ENCODE measurements around the gene CTNNBL1.

The CTNNBL1 gene

DNA sequence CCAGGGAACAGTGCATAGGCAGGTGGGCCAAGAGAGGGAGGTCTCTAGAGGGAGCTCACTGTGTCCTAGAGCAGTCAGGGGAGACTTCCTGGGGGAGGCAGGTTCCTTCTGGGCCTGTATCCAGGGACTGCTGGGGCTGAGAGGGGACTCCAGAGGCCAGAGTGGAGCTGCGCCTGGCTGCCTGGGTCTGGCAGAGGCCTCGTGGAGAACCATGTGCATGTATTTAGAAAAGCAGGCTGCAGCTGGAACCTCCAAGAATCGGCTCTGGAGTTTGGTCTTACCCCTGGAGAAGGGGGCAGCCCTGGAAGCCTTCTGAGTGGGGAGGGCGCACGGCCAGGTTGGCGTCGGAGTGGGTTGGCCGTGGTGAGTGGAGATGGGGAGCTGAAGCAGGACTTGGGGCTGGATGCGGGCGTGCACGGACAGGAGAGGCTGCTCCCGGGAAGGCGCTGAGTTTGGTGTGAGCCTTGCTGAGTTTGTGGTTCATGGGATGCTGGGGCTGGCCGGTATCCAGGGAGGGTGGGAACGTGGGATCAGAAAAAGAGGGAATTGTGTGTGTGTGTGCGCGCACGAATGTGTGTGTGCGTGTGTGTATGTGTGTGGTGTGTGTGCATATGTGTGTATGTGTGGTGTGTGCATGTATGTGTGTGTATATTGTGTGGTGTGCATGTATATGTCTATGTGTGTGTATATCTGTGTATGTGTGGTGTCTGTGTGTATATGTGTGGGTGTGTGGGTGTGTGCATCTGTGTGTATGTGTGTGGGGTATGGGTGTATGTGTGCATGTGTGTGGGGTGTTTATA is 219.9 kb downstream of the CTNNBL1 start:
- DNase-seq (ENCODE audit: extremely low read depth in 1 of 2, low read depth in 1 of 2), result no peak

DNA sequence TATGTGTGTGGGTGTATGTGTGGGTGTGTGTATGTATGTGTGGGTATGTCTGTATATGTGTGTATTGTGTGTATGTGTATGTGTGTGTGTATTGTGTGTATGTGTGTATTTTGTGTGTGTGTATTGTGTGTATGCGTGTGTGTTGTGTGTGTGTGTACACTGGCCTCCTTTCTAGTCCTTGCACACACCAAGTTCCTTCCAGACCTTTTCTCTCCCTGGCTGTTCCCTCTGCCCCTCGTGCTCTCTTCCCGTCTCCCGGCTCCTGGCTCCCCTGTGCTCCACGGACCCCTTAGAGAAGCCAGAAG is 220.5 kb downstream of the CTNNBL1 start:
- no peak for DNase-seq (ENCODE audit: extremely low read depth in 1 of 2, low read depth in 1 of 2)

DNA sequence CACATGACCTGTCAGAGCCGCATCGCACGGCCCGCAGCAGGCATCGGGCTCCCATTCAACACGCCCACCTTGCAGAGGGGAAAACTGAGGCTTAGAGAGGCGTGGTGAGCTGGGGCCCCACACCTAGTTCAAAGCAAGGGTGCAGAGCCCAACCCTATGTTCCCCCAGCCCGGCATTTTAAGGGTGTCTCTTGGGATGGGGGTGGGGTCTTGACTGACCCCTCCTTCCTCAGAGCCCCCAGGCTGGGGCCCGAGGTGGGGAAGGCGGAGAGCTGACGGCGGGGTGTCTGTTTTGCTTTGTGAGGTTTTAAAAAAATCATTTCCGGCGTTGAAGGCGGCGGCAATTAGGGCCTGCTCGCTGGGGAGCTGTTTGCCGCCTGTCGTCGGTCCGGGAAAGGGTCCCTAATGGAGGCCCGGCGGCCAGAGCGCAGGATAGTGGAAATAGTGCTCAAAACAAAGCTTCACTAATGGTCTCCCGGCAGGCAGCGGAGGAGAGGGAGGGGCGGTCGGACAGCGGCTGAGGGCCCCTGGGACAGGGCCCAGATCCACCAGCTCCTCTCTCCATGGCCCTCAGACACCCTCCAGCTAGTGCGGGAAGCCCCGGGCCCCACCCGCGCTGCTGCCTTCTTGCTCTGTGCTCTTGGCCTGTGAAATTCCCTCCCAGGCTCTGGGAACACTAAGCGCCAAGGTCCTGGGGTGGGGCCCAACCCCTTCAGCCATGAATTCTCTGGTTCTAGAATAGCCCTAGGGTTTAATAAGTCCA is 221.0 kb downstream of the CTNNBL1 start:
- DNase-seq (ENCODE audit: extremely low read depth in 1 of 2, low read depth in 1 of 2), result no peak

DNA sequence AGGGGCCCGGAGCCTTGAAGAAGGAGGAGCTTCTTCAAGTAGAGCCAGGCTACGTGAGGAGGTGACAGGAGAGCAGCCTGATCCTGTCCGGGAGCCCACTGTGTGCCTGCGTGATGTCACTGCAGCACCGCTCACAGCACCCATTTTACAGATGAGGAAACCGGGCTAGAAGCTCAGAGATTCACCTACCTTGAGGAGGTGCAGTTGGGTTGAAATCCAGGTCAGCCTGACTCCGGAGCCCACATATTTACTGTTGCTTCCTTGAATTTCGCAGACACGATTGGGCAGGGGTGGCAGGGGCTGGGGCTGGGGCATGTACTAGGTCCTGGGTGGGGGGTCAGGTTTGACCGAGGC is 221.6 kb downstream of the CTNNBL1 start:
- DNase-seq (ENCODE audit: extremely low read depth in 1 of 2, low read depth in 1 of 2), result no peak

DNA sequence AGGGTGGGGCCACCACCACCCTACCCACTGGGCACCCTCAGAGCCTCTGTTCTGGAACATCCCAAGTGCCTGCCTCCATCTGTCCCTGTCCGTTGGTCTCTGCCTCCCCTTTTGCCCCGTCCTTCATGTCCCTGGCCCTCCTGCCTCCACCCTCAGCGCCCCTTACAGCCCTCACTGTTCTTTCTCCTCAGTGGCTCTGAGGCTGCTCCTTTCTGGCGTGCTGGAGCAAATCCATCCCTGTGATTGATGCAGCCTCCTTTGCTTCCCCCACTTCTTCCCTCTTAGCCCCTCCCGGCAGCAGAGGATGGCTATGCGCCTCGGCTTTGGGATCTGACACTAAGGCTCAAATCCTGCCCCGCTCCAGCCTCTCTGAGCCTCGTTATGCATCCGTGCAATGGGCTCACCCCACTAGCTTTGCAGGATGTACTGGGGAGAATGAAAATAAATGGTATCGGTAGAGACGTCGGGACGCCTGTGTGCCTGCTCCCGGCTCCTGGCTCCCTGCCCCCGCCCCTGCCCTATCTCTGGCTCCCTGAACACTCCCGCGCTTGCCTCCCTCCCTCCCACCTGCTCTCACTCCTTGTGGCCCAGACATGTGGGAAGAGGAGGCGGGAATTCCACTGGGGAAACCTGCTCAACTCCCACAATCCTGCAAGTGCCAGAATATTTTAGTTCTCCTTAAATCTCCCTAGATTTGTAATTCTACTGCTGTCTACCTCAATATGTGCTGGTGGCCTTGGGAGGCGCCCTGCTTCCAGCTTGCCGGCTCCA is 222.2 kb downstream of the CTNNBL1 start:
- no peak for DNase-seq (ENCODE audit: extremely low read depth in 1 of 2, low read depth in 1 of 2)

DNA sequence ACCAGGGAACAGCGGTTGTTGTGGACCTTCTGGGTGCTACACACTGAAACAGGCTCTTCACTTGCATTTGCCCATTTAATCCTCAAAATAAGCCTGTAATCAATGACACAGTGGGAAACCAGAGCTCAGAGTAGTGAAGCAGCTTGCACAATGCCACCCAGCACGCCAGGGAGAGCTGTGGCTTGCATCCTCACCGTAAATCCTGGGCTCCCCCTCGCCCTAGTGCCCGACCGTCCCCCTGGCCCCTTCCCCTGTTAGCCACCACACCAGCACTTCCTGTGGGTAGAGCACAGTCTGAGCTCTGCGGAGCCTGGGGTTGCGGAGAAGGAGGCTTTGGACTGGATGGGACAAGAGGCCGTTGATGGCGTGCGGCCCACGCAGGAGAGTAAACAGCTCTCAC is 223.6 kb downstream of the CTNNBL1 start:
- DNase-seq (ENCODE audit: extremely low read depth in 1 of 2, low read depth in 1 of 2), result no peak

DNA sequence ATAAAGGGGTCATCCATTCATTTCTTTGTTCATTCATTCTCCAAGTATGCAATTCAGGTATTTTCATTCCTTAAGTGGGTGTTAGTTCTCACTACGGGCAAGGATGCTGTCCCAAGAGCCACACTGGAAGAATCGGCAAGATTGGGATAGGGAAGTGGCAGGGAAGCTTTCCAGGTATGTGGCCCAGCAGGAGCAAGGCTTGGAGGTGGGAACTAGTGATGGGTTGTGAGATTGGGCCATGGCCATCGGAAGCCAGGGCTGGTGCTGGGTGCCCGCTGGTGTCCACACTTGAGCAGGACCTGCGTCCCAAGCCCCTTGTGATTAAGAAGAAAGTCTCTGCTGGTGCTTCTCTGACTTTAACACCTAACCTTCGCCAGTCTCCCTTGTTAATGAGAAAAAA is 224.2 kb downstream of the CTNNBL1 start:
- no peak for DNase-seq (ENCODE audit: extremely low read depth in 1 of 2, low read depth in 1 of 2)

DNA sequence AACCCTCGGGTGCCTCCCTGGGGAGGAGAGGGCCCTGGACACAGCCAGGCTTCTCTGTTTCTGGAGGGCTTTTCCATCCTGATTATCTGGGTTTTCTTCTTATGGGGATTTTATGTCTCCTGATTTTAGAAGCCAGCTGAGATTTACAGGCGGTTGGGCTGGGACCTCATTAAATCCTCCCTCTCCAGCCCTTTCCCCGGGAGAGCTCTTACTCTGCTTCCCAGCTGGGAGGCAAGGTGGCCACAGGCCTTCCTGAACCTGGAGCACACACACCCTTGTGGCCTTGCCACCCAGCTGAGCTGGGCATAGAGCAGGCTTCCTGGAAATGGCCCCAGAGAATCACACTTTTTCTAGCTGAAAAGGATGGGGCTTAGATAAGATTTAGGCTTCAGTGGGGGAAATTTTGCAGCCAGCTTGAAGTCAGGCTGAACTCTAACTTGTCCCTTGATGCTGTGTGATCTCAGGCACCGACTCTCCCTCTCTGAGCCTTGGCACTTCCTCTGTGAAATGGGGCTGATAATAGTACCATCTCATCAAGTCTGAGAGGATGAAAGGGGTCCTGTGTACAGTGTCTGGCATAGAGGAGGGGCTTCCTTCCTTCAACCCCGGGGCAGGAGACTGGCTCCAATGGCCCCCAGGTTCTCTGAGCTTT is 225.7 kb downstream of the CTNNBL1 start:
- no peak for DNase-seq (ENCODE audit: extremely low read depth in 1 of 2, low read depth in 1 of 2)

DNA sequence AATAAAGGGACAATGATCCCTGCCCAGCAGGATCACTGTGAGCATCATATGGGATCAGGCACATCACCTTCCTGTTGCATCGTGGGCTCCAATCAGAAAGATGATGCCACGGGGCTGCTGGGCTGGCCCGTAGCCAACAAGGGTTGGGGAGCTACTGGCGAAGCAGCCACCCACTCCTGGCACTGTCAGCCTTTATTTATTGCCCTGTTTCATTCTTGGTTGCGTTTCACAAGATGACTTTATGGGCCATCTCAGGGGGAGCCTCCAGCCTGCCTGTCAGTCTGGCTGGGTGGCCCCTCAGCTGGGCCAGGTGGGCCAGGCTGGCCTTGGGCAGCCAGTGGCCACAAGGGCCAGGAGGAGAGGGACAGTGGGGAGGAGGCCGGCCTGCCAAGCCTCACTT is 226.4 kb downstream of the CTNNBL1 start:
- no peak for DNase-seq (ENCODE audit: extremely low read depth in 1 of 2, low read depth in 1 of 2)

DNA sequence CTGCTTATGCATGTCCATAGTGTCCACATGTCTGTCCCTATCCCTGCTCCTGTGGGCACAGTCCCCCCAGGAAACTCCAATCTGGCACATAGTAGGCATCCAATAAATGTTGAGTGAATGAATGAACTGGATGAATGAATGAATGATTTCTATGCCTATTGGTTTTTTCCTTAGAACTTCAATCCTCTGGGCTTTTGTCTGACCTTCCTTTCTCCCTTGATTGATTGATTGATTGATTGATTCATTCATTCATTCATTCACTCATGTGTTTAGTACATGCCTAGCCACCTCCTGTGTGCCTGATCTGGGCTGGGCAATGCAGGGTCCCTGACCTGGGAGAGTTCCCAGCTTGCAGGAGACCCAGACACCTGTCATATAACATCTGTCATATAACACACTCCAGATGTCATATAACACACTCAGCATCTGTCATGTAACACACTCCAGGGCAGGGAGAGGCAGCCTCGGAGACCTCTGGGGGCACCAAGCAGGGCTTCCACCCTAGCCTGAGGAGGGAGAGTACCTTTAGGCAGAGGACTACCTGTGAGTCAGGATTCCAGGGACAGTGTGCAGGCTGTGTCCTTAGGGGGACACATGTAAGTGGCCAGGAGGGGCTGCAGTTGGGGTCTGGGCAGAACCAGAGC is 227.0 kb downstream of the CTNNBL1 start:
- DNase-seq (ENCODE audit: extremely low read depth in 1 of 2, low read depth in 1 of 2), result no peak

DNA sequence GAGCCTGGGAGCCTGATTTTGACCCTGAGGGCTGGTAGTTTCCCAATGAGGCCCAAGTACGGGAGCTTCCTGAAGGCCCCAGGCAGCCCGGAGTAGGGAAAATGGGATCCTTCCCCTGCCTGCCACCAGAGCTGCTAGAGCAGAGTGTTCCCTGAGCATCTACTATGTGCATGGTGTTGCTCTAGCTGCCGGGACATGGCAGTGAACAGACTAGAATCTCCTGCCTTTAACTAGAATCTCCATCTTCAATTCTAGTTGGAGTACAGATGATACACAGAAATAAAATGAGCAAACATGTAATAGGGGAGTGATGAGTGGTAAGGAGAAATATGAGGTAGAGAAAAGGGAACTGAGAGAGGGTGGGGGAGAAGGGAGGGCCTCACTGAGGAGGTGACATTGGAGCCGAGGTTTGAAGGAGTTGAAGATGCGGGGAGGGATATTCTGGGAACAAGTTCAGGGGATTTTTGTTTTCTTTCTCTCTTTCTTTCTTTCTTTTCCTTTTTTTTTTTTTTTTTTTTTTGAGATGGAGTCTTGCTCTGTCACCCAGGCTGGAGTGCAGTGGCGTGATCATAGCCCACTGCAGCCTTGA is 227.6 kb downstream of the CTNNBL1 start:
- DNase-seq (ENCODE audit: extremely low read depth in 1 of 2, low read depth in 1 of 2), result no peak

Measured in activated CD8-positive, alpha-beta memory T cell treated with anti-CD3 and anti-CD28 coated beads for 1 hour (primary cell).